HG02623 (cell line): ENCODE measurements around the gene RTN4R.
"Not testable (repeated sequence)": the region's sequence is repeated elsewhere in the genome, so short reads cannot be mapped to it uniquely, and the experiment has no call there.

Experiments
- ATAC-seq: cut with Tn5 transposase; IDR thresholded peaks from one replicate; pipeline ENCODE4 v1.9.1; 2021; ENCODE audit warnings: moderate library complexity; ENCODE audit not compliant: unreplicated experiment

RTN4R gene

DNA sequence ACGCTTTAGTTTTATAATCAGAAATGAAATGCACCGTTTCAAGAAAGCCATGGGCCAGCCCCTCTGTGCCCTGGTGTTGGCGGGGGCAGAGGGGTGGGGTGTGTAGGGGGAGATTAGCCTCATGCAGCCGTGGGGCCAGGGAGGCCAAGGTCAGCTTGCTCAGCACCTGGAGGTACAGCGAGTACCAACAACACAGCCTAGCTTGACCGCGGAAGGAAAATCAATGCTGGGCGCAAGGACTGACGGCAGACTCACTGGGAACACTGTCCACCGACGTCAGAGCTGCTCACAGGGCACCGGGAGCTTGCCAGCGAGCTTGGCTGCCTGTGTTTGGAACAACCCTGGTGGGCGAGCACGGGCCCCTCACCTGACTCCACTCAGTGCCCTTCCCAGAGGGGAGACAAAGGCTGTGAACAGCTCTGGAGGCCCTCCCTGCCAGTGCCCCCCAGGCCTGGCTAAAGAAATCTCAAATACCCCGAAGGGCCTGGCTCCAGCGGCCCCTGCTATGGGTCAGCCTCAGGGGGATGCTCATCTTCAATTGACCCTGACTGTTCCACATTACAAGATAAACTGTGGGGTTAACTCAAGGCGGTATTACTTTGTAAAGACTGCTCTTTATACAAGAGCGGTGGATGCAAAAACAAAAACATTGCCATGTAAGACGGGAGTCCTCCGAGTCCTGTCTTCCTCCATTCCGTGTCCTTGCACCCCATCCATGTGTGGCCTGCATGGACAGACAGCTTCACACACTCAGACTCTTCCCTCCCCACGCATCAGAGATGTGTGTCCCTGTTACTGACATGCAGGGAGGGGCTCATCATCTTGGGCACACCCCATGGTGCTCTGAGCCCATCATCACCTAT, 21.3 kb upstream of the RTN4R start:
- ATAC-seq = not testable (repeated sequence)

DNA sequence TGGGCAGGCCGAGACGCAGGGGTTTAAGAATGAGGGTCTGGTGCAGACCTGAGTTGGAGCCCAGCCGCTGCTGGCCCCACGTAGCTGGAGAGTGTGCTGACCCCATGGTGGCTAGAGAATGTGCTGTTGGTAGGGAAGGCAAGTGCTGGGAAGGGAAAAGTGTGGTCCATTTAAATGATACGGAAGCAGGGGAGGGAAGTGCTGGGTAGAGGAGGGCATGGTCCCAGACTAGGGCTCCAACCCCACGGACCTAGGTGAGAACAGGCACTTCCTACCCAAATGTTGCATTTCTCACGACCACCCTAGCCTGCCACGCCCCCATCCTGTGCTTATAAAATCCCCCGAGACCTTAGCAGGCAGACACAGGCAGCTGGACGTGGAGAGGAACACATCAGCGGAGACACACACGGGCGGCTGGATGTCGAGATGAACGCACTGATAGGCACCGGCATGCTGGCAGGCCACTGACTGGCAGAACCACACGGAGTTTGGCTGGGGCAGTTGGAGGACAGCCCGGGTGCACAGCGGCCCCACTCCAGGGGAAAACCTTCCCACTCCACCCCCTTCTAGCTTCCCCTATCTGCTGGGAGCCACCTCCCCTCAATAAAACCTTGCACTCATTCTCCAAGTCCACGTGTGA, 18.8 kb upstream of the RTN4R start:
- ATAC-seq = not testable (repeated sequence)

DNA sequence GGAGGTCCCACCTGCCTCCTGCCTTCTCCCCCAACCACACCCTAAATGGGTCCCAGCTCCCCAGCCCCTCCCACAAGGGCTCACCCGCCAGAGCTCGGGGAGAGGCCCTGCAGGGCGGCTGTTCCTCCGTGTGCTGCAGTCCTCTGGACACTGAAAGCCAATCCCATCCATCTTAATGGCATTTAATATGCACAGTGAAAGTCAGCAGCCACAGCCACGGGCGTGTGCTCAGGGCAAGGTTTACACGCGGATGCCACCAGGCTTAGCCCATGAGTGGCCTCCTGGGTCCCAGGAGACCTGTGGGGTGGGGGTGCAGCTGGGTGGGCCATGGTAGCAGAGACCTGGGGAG, 18.2 kb upstream of the RTN4R start:
- ATAC-seq = not testable (repeated sequence)

DNA sequence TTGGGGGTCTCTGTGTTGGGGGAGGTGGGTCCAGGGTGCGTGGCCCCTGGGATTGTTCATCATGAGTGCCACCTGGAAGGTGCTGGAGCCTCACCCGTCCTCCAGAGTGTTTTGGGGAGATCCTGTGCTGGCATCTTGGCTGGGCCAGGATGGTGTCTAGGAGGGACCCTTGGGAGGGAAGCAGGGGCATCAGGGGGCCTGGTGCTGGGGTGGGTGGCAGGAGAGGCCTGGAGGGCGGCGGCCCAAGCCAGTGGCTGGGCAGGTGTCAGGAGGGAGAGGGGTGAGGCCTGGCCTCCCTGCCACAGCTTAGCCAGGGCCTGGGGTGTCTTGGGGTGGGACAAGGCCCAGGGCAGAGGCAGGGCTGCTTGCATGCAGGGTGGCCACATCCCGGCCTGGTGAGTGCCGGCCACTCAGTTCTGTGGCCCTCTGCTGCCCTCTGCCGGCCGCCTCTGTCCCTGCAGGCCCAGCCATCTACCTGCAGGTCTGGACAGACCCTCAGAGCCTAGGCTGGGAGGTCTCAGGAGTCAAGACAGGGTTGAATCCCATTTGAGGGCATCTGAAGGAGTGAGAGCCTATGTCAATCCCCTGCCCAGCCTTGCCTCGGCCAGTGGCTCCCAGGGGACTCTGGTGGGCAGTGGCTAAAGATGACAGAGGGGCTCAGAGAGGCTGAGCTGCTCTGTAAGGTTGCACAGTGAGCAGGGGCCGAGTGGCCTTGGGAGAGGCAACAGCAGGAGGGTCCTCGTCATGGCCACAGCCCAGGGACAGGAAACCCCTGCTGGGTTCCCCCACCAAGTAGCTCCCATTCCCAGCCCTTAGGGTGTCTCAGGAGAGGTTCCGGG, 17.6 kb upstream of the RTN4R start:
- ATAC-seq = not testable (repeated sequence)

DNA sequence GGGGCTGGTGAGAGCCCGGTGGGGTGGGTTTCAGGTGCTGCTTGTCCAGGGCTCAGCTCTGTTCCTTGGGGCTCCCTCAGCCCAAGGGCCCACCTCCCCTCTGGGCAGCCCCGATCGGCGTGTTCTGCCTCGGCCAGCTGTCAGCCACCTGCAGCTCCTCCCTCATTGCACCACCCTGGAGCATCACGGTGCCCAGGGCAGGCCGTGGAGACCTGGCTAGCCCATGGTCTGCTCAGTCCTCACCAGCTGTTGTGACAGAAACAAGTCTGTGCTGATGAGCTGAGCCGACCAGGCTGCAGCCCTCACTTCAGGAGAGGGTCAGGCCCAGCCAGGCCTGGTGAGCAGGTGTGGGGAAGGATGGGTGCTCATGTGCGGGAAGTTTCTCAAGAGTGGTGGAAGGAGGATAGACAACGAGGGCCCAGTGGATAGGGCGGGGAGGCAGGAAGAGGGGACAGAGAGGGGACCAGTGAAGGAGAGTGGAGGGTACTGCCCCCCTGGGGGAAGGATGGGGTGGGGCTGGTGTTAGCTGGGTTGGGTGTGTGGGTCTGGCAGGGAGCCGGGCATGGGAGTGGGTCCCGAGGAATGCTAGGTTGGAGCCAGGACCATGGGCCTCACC, 16.5 kb upstream of the RTN4R start:
- no peak for ATAC-seq

DNA sequence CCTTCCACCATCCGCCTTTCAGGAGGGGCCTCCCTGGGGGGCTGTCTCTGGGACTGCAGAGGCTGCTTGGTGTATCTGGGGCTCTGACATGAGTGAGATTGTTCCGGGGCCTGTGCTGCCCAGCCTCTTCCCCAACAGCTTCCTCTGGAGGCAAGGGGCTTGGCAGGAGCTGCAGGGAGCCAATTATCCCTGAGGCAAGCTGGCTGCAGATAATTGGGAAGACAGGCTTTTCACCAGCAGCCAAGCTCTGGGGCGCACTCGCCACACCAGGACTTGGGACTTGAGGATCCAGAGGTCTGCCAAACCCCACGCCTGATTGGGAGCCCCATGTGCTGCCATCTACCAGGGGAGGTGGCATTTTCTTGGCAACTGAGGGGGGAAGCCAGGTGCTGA, 15.6 kb upstream of the RTN4R start:
- no peak for ATAC-seq

DNA sequence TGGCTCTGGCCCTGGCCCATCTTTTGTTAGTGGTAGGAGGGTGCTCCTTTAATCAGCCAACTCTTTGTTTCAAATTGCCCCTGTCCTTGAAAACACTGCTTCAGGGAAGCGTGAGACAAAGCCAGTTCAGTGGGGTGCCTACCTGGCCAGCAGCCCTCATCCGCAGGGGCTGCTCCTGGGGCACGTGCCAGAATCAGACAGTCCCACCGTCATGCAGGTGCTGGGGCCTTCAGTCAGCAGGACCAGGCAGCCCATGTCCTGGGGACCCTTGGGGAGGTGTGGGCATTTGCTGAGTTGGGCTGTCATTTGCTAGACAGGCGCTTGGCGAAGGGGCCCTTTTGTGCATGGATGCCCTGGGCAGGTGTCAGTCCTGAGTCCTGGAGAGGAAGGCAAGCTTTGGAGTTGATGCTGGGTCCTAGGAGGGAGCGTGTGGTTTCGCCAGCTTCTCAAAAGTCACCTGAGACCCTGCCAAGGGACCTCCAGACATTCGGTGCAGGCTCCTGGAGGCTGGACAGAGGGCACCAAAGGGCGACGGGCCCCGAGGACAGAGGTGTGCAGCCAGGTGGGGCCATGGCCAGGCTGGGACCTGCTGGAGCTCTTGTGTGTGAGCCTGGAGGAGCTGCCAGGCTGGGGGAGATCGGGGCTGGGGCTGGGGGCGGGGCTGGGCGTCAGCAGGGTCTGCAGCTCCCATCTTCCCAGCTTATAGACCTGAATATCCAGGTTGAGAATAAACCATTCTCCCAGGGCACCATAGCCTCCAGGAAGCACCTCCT, 15.0 kb upstream of the RTN4R start:
- no peak for ATAC-seq

DNA sequence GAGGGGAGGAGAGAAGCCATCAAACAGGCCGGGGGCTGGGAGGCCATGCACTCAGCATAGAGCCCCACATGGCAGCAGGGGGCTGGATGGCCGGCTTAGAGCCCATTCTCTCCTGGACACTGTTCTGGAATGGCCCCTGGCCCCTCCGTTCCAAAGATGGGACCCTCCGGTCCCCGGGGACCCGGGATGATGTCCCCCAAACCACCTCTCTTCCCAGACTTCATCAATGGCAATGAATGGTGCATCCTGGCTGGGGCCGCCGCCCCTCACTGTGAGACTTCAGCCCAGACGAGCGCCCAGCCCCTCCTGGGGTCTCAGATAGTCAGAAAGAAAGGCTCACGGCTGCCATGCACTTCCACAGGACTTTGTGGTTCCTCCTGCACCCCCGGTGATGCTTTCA, 13.8 kb upstream of the RTN4R start:
- no peak for ATAC-seq

DNA sequence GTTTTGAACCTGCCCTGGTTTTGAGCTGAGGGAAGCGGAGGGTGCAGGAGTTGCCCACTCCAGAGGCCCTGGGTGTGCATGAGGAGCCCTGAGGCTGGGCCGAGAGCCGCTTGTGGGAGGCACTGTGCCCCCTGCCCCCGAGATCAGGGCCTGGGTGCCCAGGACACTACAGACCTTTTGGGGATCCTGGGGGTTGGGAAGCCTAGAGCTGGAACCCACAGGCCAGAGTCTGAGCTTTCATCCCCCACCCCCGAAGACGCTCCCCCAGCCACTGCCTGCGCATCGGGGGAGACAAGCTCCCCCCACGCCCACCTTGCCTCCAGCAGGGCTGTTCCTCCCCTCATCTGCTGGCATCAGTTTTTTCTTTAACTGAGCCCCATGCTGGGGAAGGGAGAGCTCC, 13.4 kb upstream of the RTN4R start:
- not testable (repeated sequence) for ATAC-seq

DNA sequence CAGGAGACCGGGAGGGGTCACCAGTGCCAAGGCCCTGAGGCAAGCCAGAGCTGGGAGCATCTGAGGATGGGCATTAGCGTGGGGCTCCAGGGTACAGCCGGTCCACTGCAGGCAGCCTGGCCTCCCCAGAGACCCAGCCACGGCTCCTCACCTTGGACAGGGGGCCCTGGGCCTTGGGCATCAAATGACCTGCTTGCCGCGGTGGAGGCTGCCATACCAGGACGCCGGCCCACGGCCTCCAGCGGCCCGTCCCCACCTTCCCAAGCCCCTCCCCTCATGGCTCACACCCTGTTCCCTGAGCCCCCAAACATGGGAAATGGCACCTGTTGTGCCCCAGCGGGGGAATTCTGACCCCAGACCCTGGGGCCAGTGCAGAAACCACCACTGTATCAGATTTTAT, 12.7 kb upstream of the RTN4R start:
- ATAC-seq = no peak

DNA sequence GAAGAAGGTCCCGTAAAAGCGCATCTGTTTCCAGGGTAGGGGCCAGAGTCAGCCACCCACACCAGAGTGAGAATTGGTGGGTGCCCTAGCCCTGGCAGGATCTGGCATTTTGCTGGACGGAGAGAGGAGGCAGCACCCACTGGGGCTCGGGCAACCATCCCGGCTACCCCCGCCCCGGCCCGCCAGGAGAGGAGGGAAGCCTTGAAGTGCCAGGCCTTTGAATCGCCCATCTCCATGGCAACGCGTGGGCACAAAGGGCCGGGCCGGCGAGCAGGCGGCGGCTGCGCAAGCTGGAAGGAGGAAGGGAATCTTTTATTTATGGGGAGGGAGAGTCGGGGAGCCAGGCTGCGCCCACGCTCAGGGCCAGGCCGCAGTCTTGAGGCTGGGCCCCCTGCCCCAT, 12.0 kb upstream of the RTN4R start:
- ATAC-seq = not testable (repeated sequence)

DNA sequence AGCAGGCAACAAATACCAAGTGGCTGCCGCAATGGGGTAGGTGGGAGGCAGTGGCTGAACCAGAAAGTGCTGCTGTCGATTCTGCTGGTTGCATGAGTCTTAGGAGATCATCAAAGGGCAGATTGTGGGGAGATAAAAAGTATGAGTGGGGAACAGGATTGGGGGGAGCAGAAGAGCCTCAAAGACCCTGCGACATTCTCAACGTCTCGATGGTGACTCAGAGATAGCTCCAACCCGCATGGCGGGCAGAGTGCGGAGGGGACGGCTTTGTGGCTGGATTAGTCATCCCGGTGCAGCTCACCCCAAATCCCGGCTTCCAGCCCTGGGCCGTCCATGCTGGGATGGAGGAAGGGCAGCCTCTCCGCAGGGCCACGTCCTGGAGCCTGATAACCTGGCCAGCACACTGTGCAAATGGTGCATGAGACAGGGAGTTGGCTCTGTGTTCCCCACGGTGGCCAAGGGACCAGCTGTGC, 11.6 kb upstream of the RTN4R start:
- no peak for ATAC-seq

DNA sequence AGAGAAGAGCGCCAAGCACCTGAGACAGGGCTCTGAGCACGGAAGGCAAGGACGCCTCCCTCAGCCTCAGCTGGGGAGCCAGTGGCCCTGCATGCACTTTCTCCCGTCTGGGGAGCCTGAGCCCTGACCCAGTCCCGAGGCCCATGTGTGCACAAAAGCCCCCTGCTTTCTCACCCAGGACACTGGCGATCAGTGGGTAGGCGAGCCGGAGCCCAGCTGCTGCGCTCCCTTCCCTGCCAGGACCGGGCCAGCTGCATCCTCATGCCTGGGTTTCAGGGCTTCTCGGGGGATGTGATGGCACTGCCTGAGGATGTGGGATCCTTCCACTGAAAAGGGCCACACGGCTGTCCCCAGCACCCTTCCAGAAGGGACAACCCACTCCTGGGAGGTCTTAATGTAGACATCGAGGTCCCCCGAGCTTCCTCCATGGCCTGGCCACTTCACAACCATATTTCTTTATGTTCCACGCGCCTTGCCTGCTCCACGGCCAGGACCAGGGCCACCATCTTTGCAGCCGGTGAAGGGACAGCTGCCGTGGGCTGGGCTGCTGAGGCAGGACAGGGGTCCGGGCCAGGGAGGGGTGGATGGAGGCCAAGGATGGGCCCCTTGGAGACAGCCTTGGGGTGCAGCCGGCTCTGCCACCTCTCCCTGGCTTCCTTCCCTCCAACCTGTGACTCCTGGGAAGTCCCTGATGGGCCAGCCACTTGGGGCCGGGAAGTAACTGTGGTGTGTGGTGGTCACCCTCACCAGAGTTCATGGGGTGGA, 10.8 kb upstream of the RTN4R start:
- not testable (repeated sequence) for ATAC-seq

DNA sequence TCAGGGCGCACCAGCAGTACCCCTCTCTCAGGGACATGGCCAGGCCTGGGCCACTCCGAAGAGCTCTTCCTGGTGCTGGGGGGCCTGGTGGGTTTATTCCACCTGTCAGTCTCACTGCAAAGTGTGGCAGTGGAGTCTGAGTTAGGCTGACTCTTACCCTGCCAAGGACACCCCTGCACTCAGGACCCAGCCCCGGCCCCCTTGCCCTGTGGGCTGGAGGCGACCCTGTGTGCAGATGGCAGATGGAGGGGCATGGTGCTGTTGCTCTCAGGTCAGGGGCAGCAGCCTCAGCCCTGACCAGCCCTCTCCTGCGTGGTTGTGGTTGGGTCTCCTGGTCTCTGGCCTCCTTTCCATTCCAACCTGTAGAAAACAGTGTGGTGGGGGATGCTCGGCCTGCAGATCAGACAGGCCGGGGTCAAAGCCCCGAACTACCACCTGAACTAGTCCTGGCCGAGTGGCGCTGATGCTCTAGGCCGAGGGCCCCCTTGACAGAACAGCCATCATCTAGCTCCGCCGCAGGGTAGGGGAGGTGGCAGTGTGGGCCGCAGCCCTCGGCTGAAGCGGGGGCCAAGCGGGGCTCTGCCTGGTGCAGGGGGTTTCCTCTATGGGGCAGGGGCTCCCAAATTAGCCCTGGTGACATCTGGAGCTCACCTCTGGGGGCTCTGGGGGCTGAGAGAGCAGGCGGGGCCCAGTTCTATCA, 10.0 kb upstream of the RTN4R start:
- ATAC-seq = not testable (repeated sequence)

DNA sequence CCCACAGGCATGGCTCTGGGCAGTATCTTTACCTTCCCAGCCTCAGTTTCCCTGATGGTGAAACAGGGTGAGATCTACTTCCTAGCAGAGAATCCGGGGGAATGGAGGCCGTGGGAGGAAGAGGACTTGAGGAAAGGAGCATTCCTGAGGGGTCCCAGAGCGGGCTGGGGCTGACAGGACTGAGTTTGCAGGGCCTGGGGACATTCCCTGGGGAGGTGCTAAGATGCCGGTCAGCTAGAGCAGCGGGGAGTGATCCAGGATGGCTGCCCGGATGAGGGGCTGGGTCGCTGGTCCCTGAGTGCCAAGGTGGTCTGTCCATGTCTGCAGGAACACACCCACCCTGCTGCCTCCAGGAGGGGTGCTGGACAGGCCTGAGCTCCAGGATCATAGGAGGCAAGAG, 8.3 kb upstream of the RTN4R start:
- no peak for ATAC-seq

DNA sequence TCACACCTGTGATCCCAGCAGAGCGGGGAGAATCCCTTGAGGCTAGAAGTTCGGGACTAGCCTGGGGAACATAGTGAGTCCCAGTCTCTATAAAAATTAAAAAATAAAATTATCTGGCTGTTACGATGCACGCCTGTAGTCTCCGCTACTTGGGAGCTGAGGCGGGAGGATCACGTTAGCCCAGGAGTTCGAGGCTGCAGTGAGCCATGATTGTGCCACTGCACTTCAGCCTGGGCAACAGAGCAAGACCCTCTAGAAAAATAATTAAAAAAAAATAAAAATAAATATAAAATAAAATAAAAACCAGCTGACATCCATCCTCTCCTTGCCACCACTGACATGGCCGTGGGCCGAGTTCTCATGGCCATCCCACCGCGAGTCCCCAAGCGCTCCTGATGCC, 7.7 kb upstream of the RTN4R start:
- ATAC-seq = no peak

DNA sequence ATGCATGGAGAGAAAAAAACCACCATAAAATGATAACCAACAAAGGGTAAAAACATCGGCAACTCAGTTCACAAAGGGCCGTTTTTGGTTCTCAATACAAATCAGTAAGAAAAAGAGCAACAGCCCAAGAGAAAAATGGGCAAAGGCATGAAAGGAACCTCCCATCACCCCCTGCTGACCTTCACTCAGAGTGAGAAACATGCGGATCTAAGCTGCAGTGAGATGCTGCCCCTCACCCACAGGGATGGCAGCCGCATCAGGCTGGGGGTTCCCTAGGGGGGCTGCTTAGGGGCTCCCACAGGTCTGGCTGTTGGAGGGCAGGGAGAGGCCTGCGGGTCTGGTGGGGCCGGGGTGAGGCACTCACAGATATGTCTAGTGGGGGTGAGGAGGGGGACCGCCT, 7.2 kb upstream of the RTN4R start:
- ATAC-seq = not testable (repeated sequence)

DNA sequence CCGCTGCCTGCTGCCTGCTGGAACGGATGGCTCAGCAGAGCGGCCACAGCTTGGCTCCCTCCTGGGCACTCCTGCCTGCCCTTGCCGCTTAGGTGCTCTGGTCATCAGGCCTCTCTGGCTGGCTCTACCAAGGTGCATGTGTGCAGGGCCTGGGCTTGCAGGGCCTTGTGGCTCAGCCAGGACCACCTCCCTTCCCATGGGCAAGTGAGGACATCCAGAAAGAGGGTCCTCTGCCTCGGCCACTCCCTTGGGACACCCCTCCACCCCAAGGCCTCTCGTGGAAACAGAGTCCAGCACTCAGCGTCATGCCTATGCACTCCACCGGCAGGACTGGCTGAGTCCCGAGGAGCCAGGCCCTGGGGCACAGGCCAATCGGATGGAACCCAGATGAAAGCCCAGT, 6.3 kb upstream of the RTN4R start:
- ATAC-seq = not testable (repeated sequence)

DNA sequence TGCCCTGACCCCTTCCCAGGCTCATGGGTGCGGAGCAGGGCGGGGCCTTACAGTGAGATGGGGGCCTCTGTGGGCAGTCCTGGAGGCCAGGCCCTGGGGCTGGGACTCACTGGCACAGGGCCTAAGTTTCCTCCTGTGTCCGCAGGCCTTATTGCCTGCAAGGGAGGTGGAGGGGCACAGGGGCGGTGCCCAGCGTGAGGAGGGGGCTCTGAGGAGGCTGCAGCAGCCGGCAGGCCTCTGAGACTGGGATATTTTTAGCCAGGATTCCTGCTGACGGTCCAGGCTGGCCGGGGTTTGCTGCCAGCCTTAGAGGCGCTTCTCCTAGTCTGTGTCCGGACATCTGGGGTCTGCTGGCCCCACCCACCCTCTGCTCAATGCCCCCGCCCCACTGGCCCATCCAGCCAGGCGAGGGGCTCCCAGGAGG, 5.7 kb upstream of the RTN4R start:
- no peak for ATAC-seq
